ENCODE data around the gene LRRC59. TPM values are rescaled to one million over a fixed set of nuclear protein-coding genes. Genes with fewer than 3 reads are reported as not detected.
"Not testable (repeated sequence)": the region's sequence is repeated elsewhere in the genome, so short reads cannot be mapped to it uniquely, and the experiment has no call there.

The LRRC59 gene
- polyA plus RNA-seq, 3 donors from 2014 or later = 16.8 to 30.3 (median 23.9) TPM

DNA sequence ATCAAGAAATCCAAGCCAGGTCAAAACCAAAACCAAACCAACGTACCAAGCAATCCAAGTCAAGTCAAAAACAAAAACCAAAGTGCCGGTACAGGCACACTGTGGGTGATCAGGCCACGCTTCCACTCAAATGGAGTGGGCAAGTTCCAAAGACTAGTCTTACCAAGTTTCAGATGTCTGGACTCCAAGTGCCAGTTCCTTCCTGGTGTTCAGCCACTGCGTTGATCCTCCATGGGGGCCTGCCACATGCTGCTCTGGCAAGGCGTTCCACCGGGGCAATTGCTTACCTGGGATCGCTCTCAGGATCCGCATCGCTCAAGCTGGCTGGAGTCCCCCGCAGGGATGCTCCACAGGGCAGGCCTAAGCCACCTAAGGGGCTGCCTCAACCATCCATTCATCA, 22.3 kb upstream of the LRRC59 start:
- not testable (repeated sequence) for DNase-seq; H3K27me3 Mint-ChIP-seq (ENCODE audit: low read depth in 3 of 3); H3K36me3 Mint-ChIP-seq; H3K9me3 Mint-ChIP-seq; H3K4me3 Mint-ChIP-seq
- peaks cover 10 to 14% of the 10 kb centered on the region in 2 donors for H3K4me1 Mint-ChIP-seq
- peak overlapping the region in 1 of 6 donors; percentile 71 for H3K27ac Mint-ChIP-seq

DNA sequence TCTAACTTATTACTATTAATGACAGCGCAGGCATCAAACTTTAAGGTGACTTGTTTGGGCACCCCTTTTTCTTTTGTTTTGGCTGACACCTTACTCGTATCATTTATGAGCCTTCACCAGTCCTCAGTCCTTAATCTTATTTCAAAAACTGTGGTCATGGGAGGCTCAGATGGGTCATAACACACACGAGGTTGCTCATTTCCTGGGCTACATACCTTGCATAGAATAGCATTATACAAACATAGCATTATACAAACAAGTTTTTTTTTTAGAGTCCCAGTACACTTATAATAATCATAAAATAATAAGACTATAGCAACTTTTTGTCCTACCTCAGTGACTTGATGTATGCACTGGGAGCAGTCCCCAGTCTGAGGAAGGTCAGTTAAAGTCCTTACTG, 17.5 kb upstream of the LRRC59 start:
- Mint-ChIP-seq H3K27me3 (ENCODE audit: low read depth in 3 of 3) (peaks cover 4 to 9% (median 5%) of the 10 kb centered on the region in 3 donors), H3K9me3 (no peaks in the 10 kb centered on the region), H3K4me3 (no peak overlapping the region), H3K36me3 (peaks cover 0 to 5% (median 3%) of the 10 kb centered on the region in 3 donors), H3K27ac (no peak overlapping the region), H3K4me1 (no peaks in the 10 kb centered on the region)
- no peak for DNase-seq

DNA sequence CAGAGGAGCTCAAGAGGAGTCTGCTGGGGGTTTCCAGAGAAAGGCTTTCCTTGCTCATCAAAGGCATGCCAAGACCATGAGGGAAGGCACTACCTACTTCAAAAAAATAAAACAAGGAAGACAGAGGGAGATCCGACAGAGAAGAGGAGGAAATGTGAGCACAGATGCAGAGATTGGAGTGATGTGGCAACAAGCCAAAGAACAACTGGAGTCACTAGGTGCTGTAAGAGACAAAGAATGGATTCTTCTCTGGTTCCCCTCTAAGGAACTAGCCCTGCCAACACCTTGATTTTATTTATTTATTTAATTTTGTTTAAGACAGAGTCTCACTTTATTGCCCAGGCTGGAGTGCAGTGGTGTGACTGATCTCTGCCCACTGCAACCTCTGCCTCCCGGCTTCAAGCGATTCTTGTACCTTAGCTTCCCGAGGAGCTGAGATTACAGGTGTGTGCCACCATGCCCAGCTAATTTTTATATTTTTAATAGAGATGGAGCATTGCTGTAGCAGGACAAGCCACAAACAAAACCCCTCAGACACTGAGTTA, 14.9 kb upstream of the LRRC59 start:
- DNase-seq = no peak
- H3K9me3 Mint-ChIP-seq = no peaks in the 10 kb centered on the region
- peaks cover 0 to 5% (median 2%) of the 10 kb centered on the region in 3 donors for H3K27me3 Mint-ChIP-seq (ENCODE audit: low read depth in 3 of 3)
- H3K4me1 Mint-ChIP-seq = no peaks in the 10 kb centered on the region
- no peak overlapping the region for H3K4me3 Mint-ChIP-seq
- peaks cover 0 to 5% (median 0%) of the 10 kb centered on the region in 3 donors for H3K36me3 Mint-ChIP-seq
- H3K27ac Mint-ChIP-seq = no peak overlapping the region

DNA sequence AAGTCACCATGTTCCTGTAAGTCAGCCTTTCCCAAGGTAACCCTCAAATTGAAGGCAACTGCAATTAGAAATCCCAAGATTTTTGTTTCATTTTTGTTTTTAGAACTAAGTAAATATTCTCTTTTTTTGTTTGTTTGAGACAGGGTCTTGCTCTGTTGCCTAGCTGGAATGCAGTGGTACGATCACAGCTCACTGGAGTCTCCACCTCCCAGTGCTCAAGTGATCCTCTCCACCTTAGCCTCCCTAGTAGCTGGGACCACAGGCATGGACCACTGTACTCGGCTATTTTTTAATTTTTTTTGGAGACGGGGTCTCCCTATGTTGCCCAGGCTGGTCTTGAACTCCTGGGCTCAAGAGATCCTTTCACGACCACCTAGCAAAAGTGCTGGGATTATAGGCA, 10.6 kb upstream of the LRRC59 start:
- H3K36me3 Mint-ChIP-seq = peaks cover 0 to 5% (median 0%) of the 10 kb centered on the region in 3 donors
- H3K27ac Mint-ChIP-seq = no peak overlapping the region
- no peak for DNase-seq
- H3K27me3 Mint-ChIP-seq (ENCODE audit: low read depth in 3 of 3) = peaks cover 0 to 11% (median 7%) of the 10 kb centered on the region in 3 donors
- no peak overlapping the region for H3K4me3 Mint-ChIP-seq
- H3K9me3 Mint-ChIP-seq = no peaks in the 10 kb centered on the region
- no peaks in the 10 kb centered on the region for H3K4me1 Mint-ChIP-seq

DNA sequence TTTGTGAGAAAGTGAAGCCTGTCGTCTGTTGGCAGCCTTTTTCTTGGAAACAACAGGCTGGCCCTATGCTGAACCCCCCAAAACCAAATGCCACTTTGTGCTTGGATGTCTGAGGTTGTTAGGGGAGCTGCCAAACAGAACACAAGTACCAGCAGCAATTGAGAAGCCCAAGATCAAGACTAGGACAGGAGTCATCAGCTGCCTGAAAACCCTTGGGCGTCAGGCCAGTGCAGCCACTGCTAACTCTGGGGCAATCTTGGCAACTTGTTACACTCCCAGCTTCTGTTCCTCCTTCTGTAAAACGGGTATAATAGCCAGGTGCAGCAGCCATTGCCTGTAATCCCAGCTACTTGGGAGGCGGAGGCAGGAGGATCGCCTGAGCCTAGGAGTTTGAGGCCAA, 9.3 kb upstream of the LRRC59 start:
- Mint-ChIP-seq H3K9me3 (no peaks in the 10 kb centered on the region), H3K36me3 (no peaks in the 10 kb centered on the region), H3K4me1 (no peaks in the 10 kb centered on the region), H3K27me3 (ENCODE audit: low read depth in 3 of 3) (peaks cover 0 to 7% (median 6%) of the 10 kb centered on the region in 3 donors), H3K27ac (no peak overlapping the region), H3K4me3 (no peak overlapping the region)
- DNase-seq = no peak

DNA sequence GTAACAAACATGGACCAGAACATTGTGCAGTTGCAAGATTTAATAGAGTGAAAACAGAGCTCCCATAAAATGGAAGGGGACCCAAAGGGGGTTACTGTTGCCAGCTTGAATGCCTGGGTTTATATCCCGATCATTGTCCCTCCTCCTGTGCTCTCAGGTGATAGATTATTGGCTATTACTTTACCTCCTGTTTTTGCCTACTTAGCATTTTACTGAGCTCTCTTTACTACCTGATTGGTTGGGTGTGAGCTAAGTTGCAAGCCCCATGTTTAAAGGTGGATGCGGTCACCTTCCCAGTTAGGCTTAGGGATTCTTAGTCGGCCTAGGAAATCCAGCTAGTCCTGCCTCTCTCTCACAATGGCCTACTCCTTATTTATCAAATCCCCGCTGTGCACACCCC, 8.0 kb upstream of the LRRC59 start:
- not testable (repeated sequence) for H3K9me3 Mint-ChIP-seq; H3K4me1 Mint-ChIP-seq; H3K27ac Mint-ChIP-seq; H3K4me3 Mint-ChIP-seq; H3K27me3 Mint-ChIP-seq (ENCODE audit: low read depth in 3 of 3); DNase-seq; H3K36me3 Mint-ChIP-seq

DNA sequence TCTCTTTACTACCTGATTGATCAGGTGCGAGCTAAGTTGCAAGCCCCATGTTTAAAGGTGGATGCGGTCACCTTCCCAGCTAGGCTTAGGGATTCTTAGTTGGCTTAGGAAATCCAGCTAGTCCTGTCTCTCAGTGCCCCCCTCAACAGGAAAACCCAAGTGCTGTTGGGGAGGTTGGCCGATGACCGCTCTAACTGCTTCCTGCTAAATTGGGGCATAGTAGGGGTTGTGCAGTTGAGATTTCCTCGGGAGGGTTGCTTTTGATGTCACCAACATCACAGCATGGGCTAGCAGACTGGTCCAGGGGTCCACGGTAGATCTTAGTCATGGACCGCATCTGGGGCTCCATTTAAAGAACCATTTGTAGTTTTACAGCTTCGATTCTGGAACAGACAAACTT, 2.3 kb upstream of the LRRC59 start:
- not testable (repeated sequence) for H3K9me3 Mint-ChIP-seq, DNase-seq, H3K4me3 Mint-ChIP-seq, H3K36me3 Mint-ChIP-seq, H3K27ac Mint-ChIP-seq
- H3K27me3 Mint-ChIP-seq (ENCODE audit: low read depth in 3 of 3) = peaks cover 0 to 12% (median 8%) of the 10 kb centered on the region in 3 donors
- peaks cover 28% of the 10 kb centered on the region in 2 donors for H3K4me1 Mint-ChIP-seq

DNA sequence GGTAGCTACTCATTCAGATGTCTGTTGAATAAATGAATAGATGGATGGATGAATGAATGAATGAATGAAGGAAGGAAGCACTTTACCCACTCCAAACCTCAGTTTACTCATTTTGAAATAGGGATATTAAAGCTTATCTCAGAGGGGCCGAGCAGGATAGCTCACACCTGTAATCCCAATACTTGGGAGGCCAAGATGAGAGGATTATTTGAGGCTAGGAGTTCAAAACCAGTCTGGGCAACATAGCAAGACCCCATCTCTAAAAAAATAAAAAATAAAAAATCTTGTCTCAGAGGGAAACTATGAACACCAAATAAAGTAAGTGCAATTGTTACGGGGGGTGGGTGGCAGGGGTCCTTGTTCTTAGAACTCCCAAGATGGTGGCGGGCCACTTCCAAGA, 1.3 kb upstream of the LRRC59 start:
- H3K36me3 Mint-ChIP-seq; H3K27ac Mint-ChIP-seq; H3K9me3 Mint-ChIP-seq; DNase-seq; H3K27me3 Mint-ChIP-seq (ENCODE audit: low read depth in 3 of 3): not testable (repeated sequence)
- Mint-ChIP-seq H3K4me3 (peak overlapping the region in 2 of 5 donors; percentile 12 to 43), H3K4me1 (peaks cover 33 to 38% of the 10 kb centered on the region in 2 donors)

DNA sequence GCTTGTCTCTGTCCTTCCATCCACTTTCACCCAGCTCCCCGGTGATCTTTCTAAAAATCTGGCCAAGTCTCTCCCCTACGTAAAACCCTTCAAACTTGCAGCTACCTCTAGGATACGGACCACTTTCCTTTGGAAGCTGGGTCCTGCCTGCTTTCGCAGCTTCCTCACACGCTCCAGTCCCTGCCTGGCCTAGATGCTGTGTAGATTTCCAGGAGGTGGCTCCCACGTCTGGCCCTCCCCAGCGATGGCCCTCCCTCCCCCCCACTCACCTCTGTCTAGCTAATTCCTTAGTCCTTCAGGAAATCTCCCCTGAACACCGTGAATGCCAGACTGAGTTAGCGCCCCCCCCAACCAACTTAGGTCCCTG, 579 bp upstream of the LRRC59 start:
- Mint-ChIP-seq H3K27me3 (ENCODE audit: low read depth in 3 of 3) (peaks cover 0 to 8% (median 7%) of the 10 kb centered on the region in 3 donors), H3K36me3 (peaks cover 6 to 13% (median 13%) of the 10 kb centered on the region in 3 donors), H3K27ac (peak overlapping the region; percentile 43 to 94 (median 90)), H3K4me1 (peaks cover 33 to 45% of the 10 kb centered on the region in 2 donors), H3K4me3 (peak overlapping the region; percentile 76 to 93 (median 85)), H3K9me3 (peaks cover 0 to 3% (median 0%) of the 10 kb centered on the region in 6 donors)
- DNase-seq = no peak

DNA sequence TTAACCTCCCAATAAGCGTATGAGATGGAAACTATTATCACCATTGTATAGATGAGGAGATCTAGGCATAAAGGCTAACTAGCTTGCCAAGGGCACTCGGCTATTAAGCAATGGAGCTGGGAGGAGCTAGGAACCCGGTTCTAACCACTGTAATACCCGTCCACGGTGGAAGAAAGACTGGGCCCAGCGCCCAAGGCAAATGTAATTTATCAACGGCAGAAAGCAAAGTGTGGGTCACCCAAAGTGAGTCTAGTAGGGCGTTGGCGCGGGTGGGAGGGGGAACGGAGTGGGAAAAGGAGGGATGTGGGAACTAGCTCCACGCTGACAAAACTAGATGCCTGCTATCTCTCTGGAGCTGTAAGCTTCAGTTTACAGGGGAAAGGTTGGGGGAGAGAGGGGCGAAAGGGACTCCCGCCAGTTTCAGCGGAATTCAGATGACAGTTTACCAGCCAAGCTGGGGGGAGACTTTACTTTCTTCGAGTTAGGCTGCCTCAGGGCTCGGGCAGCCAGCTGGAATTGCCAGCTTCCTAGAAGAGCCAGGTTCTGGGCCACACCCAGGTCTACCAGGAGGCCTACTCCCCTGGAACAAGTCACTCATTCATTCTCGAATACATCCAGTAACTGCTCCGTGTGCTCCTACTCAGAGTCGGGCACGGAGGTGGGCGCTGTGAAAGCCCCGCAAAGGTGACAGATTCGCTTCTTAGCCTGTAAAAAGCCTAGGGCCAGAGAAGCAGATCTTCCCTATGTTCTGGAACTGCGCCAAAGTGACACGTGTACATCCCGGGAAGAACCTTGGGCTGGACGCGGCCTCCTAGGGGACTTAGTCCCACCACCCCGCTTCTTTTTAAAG, 837 bp downstream of the LRRC59 start:
- DNase-seq = peak in 2 of 3 donors; percentile 18 to 26
- Mint-ChIP-seq H3K4me1 (peaks cover 33 to 45% of the 10 kb centered on the region in 2 donors), H3K27ac (peak overlapping the region; percentile 82 to 94 (median 84)), H3K9me3 (peaks cover 0 to 3% (median 0%) of the 10 kb centered on the region in 6 donors), H3K36me3 (peaks cover 7 to 20% (median 16%) of the 10 kb centered on the region in 3 donors), H3K27me3 (ENCODE audit: low read depth in 3 of 3) (peaks cover 0 to 8% (median 8%) of the 10 kb centered on the region in 3 donors), H3K4me3 (peak overlapping the region; percentile 85 to 93 (median 89))

DNA sequence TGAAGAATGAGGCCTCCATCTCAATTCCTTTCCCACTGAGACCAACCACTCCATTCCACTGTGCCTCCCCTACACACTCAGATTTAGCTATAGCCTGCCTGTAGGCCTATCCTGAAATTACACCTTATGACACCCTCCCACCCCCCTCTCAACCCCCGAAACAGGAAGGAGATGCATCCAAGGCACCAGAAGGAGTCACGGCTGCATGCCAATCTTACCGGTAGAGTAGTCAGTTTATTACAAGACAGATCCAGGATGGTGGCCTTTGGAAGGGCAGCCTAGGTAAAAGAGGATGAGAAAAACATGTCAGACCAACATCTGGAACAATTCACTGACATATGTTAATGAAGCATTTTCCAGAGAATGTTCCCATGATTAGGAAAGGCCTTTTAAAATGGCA, 2.6 kb downstream of the LRRC59 start:
- peaks cover 0 to 3% (median 0%) of the 10 kb centered on the region in 6 donors for H3K9me3 Mint-ChIP-seq
- DNase-seq = no peak
- H3K4me3 Mint-ChIP-seq = peak overlapping the region; percentile 33 to 85 (median 57)
- H3K36me3 Mint-ChIP-seq = peaks cover 7 to 29% (median 29%) of the 10 kb centered on the region in 3 donors
- H3K27ac Mint-ChIP-seq = peak overlapping the region in 2 of 6 donors; percentile 58 to 74
- peaks cover 0 to 8% (median 8%) of the 10 kb centered on the region in 3 donors for H3K27me3 Mint-ChIP-seq (ENCODE audit: low read depth in 3 of 3)
- H3K4me1 Mint-ChIP-seq = peaks cover 33 to 45% of the 10 kb centered on the region in 2 donors

DNA sequence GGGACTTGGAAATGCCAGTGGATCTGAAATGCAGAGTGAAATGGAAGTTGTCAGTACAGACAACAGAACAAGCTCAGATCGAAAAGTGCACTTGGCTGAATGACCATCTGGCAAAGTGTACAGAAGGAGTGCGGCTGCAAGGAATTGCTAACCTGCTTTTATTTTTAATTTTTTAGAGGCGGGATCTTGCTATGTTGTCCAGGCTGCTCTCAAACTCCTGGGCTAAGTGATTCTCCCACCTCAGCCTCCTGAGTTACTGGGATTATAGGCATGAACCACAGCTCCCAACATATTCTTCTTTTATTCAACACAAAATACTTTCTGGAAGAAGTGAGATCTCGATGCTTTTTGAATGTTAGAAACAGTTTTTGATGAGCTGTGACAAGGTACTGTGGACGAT, 3.6 kb downstream of the LRRC59 start:
- Mint-ChIP-seq H3K36me3 (peaks cover 7 to 36% (median 36%) of the 10 kb centered on the region in 3 donors), H3K27me3 (ENCODE audit: low read depth in 3 of 3) (peaks cover 0 to 8% (median 8%) of the 10 kb centered on the region in 3 donors), H3K9me3 (no peaks in the 10 kb centered on the region), H3K4me3 (no peak overlapping the region), H3K4me1 (peaks cover 33 to 45% of the 10 kb centered on the region in 2 donors), H3K27ac (peak overlapping the region in 1 of 6 donors; percentile 58)
- no peak for DNase-seq

DNA sequence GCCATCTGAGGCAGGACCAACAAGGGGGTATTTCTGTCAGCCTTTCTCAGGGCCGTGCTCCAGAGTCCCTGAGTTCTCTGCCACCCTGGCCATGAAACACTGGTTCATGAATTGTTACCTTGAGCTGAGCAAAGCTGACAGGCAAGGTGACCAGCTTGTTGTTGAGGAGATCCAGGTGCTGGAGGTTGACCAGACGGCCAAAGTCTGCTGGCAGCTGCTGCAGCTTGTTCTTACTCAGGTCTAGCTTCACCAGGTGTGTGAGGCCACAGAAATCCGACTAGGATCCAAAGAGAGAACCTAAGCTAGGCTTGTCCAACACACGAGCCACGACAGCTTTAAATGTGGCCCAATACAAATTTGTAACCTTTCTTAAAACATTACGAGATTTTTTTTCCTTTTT, 4.7 kb downstream of the LRRC59 start:
- no peak for DNase-seq
- Mint-ChIP-seq H3K27me3 (ENCODE audit: low read depth in 3 of 3) (peaks cover 0 to 7% (median 6%) of the 10 kb centered on the region in 3 donors), H3K36me3 (peaks cover 7 to 44% (median 42%) of the 10 kb centered on the region in 3 donors), H3K4me3 (no peak overlapping the region), H3K4me1 (peaks cover 31 to 41% of the 10 kb centered on the region in 2 donors), H3K9me3 (no peaks in the 10 kb centered on the region), H3K27ac (no peak overlapping the region)

DNA sequence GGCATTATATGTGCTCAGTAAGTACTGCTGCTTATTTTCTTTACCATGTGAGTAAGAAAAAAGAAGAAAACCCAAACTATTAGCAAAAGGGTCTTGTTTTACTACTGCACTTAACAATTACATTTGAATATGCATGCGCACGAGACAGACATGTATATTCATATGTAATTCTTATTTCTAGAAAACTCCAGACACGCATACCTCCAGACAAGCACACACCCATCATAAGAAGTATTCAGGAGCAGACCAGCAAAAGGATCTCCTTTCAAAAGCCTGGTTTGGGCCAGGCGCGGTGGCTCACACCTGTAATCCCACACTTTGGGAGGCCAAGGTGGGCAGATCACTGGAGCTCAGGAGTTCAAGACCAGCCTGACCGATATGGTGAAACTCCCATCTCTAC, 7.8 kb downstream of the LRRC59 start:
- peaks cover 18 to 64% (median 63%) of the 10 kb centered on the region in 3 donors for H3K36me3 Mint-ChIP-seq
- no peak for DNase-seq

More for the DNA sequence above, 7.8 kb downstream of the LRRC59 start:
- H3K27ac Mint-ChIP-seq = no peak overlapping the region
- peaks cover 6 to 30% of the 10 kb centered on the region in 2 donors for H3K4me1 Mint-ChIP-seq
- H3K4me3 Mint-ChIP-seq = no peak overlapping the region
- peaks cover 0 to 4% (median 0%) of the 10 kb centered on the region in 3 donors for H3K27me3 Mint-ChIP-seq (ENCODE audit: low read depth in 3 of 3)
- no peaks in the 10 kb centered on the region for H3K9me3 Mint-ChIP-seq

Measured in immature natural killer cell (primary cell).